ENCODE measurements around the gene RANGAP1. TPM values are rescaled to one million over a fixed set of nuclear protein-coding genes. Genes with fewer than 3 reads are reported as not detected.

The RANGAP1 gene
- polyA plus RNA-seq, 1 donor (not counting 4 experiments of a cell fraction or from before 2014, with no cell fraction given), result 85.9 TPM

GRCh38 chr22:41315586-41315985 lies 29.6 kb upstream of the RANGAP1 start:
- Histone ChIP-seq H3K36me3 (ENCODE audit: control insufficient read depth in 2 of 2, extremely low read depth in 1 of 2, insufficient read depth in 2 of 2, low read length in 2 of 2) (peaks cover 4 to 10% of the 10 kb centered on the region in 2 experiments), H3K9me3 (ENCODE audit: control insufficient read depth, low read depth, low read length) (no peaks in the 10 kb centered on the region), H3K9me1 (ENCODE audit: control insufficient read depth, extremely low read depth, insufficient read depth, low read length) (no peaks in the 10 kb centered on the region), H3K27ac (ENCODE audit: control insufficient read depth, insufficient read depth, low read length) (no peak overlapping the region), H3K4me2 (ENCODE audit: control insufficient read depth, extremely low read depth, insufficient read depth, low read depth, low read length) (no peak overlapping the region), H3K27me3 (ENCODE audit: control insufficient read depth, extremely low read depth, insufficient read depth, low read length) (no peaks in the 10 kb centered on the region), H2AFZ (ENCODE audit: control insufficient read depth, low read length) (no peak overlapping the region), H4K20me1 (ENCODE audit: control insufficient read depth, extremely low read depth, insufficient read depth, low read length) (no peaks in the 10 kb centered on the region), H3K79me2 (ENCODE audit: control insufficient read depth, insufficient read depth, low read length) (peaks cover 65% of the 10 kb centered on the region), H3K9ac (ENCODE audit: control insufficient read depth, extremely low read depth, insufficient read depth, low read length) (no peak overlapping the region), H3K4me3 (ENCODE audit: control insufficient read depth in 2 of 3, extremely low read depth in 1 of 3, insufficient read depth in 2 of 3, low read depth in 1 of 3, low read length in 3 of 3) (no peak overlapping the region), H3K4me1 (ENCODE audit: control insufficient read depth, extremely low read depth, insufficient read depth, low read length) (peaks cover 5% of the 10 kb centered on the region)
- TF ChIP-seq EZH2 (IDR thresholded peaks at IDR 0.05; ENCODE audit: low read length), result no peak
- no peak for TF ChIP-seq CTCF (optimal IDR thresholded peaks at IDR 0.05 in 1 of 3, IDR thresholded peaks at IDR 0.05 in 1 of 3, conservative IDR thresholded peaks at IDR 0.05 in 1 of 3; ENCODE audit: extremely low read depth in 1 of 3, insufficient read depth in 2 of 3, low read length in 3 of 3)
- no peak for FAIRE-seq
- dilution Hi-C loops (cut with MboI; ENCODE audit: extremely low pct_ligation_motif_present, low sequenced_read_pairs), result no loop called here
- DNase-seq (ENCODE audit: low read depth, low spot score), result no peak

- DNase-seq (ENCODE audit: low read depth, low spot score) (no peak), FAIRE-seq (no peak)
- H3K27ac ChIP-seq (ENCODE audit: control insufficient read depth, insufficient read depth, low read length), result no peak overlapping the region
- TF ChIP-seq CTCF (optimal IDR thresholded peaks at IDR 0.05 in 1 of 3, IDR thresholded peaks at IDR 0.05 in 1 of 3, conservative IDR thresholded peaks at IDR 0.05 in 1 of 3; ENCODE audit: extremely low read depth in 1 of 3, insufficient read depth in 2 of 3, low read length in 3 of 3), result no peak
- no peak for TF ChIP-seq EZH2 (IDR thresholded peaks at IDR 0.05; ENCODE audit: low read length)
- H3K4me1 ChIP-seq (ENCODE audit: control insufficient read depth, extremely low read depth, insufficient read depth, low read length), result peaks cover 5% of the 10 kb centered on the region
- H3K36me3 ChIP-seq (ENCODE audit: control insufficient read depth in 2 of 2, extremely low read depth in 1 of 2, insufficient read depth in 2 of 2, low read length in 2 of 2), result peaks cover 4 to 8% of the 10 kb centered on the region in 2 experiments
- H3K9me3 ChIP-seq (ENCODE audit: control insufficient read depth, low read depth, low read length), result no peaks in the 10 kb centered on the region
- no peak overlapping the region for H3K4me3 ChIP-seq (ENCODE audit: control insufficient read depth in 2 of 3, extremely low read depth in 1 of 3, insufficient read depth in 2 of 3, low read depth in 1 of 3, low read length in 3 of 3)
- H3K9ac ChIP-seq (ENCODE audit: control insufficient read depth, extremely low read depth, insufficient read depth, low read length), result no peak overlapping the region
- H2AFZ ChIP-seq (ENCODE audit: control insufficient read depth, low read length), result no peak overlapping the region
- dilution Hi-C loops (cut with MboI; ENCODE audit: extremely low pct_ligation_motif_present, low sequenced_read_pairs), result no loop called here
- no peaks in the 10 kb centered on the region for H3K27me3 ChIP-seq (ENCODE audit: control insufficient read depth, extremely low read depth, insufficient read depth, low read length)
- no peak overlapping the region for H3K4me2 ChIP-seq (ENCODE audit: control insufficient read depth, extremely low read depth, insufficient read depth, low read depth, low read length)
- no peaks in the 10 kb centered on the region for H3K9me1 ChIP-seq (ENCODE audit: control insufficient read depth, extremely low read depth, insufficient read depth, low read length)
- peaks cover 66% of the 10 kb centered on the region for H3K79me2 ChIP-seq (ENCODE audit: control insufficient read depth, insufficient read depth, low read length)
- H4K20me1 ChIP-seq (ENCODE audit: control insufficient read depth, extremely low read depth, insufficient read depth, low read length), result no peaks in the 10 kb centered on the region
Measured at GRCh38 chr22:41314821-41315220, 28.8 kb upstream of the RANGAP1 start.
